ENCODE results near the gene KIFC3.
"Not testable (repeated sequence)": the region's sequence is repeated elsewhere in the genome, so short reads cannot be mapped to it uniquely, and the experiment has no call there.

The KIFC3 gene

GRCh38 chr16:57723170-57723569 lies 79.1 kb downstream of the KIFC3 start:
- H3K4me3 ChIP-seq (replicated peaks; ENCODE audit: low read depth, low read length): no peak overlapping the region
- peak; percentile 25 for DNase-seq (ENCODE audit: low read depth)
- TF ChIP-seq CTCF (IDR thresholded peaks at IDR 0.05; ENCODE audit: low read length, missing control alignments): peak; percentile 33

GRCh38 chr16:57722651-57723050 lies 79.6 kb downstream of the KIFC3 start:
- no peak for TF ChIP-seq CTCF (IDR thresholded peaks at IDR 0.05; ENCODE audit: low read length, missing control alignments)
- no peak for DNase-seq (ENCODE audit: low read depth)
- no peak overlapping the region for H3K4me3 ChIP-seq (replicated peaks; ENCODE audit: low read depth, low read length)

GRCh38 chr16:57722210-57722499 lies 80.1 kb downstream of the KIFC3 start:
- no peak overlapping the region for H3K4me3 ChIP-seq (replicated peaks; ENCODE audit: low read depth, low read length)
- DNase-seq (ENCODE audit: low read depth): no peak
- TF ChIP-seq CTCF (IDR thresholded peaks at IDR 0.05; ENCODE audit: low read length, missing control alignments): no peak

- TF ChIP-seq CTCF (IDR thresholded peaks at IDR 0.05; ENCODE audit: low read length, missing control alignments): no peak
- no peak for DNase-seq (ENCODE audit: low read depth)
- H3K4me3 ChIP-seq (replicated peaks; ENCODE audit: low read depth, low read length): no peak overlapping the region
Observed at GRCh38 chr16:57721356-57722209, 80.7 kb downstream of the KIFC3 start.

- peak; percentile 83 for TF ChIP-seq CTCF (IDR thresholded peaks at IDR 0.05; ENCODE audit: low read length, missing control alignments)
- H3K4me3 ChIP-seq (replicated peaks; ENCODE audit: low read depth, low read length): no peak overlapping the region
- peak; percentile 75 for DNase-seq (ENCODE audit: low read depth)
Observed at GRCh38 chr16:57720142-57720575, 82.1 kb downstream of the KIFC3 start.

GRCh38 chr16:57714047-57714446 lies 88.2 kb downstream of the KIFC3 start:
- H3K4me3 ChIP-seq (replicated peaks; ENCODE audit: low read depth, low read length): no peak overlapping the region
- no peak for TF ChIP-seq CTCF (IDR thresholded peaks at IDR 0.05; ENCODE audit: low read length, missing control alignments)
- no peak for DNase-seq (ENCODE audit: low read depth)

GRCh38 chr16:57713596-57713995 lies 88.7 kb downstream of the KIFC3 start:
- no peak for DNase-seq (ENCODE audit: low read depth)
- no peak overlapping the region for H3K4me3 ChIP-seq (replicated peaks; ENCODE audit: low read depth, low read length)
- TF ChIP-seq CTCF (IDR thresholded peaks at IDR 0.05; ENCODE audit: low read length, missing control alignments): no peak

- not testable (repeated sequence) for DNase-seq (ENCODE audit: low read depth); H3K4me3 ChIP-seq (replicated peaks; ENCODE audit: low read depth, low read length)
Observed at GRCh38 chr16:57712569-57712968, 89.7 kb downstream of the KIFC3 start.

Data from fibroblast of pulmonary artery (primary cell).